K562 treated with DMSO at 1 percent for 48 hours (cell line): Measurements from ENCODE around the gene MSL1. TPM values are rescaled to one million over a fixed set of nuclear protein-coding genes. Genes with fewer than 3 reads are reported as not detected.

Source experiments
- total RNA-seq: library from RNA; unstranded; fragments of 300-600 nt; gene quantifications from 2 replicates; pipeline ENCODE4 v1.2.3, GENCODE V29; 2022; ENCODE audit warnings: low replicate concordance; ENCODE audit errors: extremely low read depth

Gene MSL1, protein sequence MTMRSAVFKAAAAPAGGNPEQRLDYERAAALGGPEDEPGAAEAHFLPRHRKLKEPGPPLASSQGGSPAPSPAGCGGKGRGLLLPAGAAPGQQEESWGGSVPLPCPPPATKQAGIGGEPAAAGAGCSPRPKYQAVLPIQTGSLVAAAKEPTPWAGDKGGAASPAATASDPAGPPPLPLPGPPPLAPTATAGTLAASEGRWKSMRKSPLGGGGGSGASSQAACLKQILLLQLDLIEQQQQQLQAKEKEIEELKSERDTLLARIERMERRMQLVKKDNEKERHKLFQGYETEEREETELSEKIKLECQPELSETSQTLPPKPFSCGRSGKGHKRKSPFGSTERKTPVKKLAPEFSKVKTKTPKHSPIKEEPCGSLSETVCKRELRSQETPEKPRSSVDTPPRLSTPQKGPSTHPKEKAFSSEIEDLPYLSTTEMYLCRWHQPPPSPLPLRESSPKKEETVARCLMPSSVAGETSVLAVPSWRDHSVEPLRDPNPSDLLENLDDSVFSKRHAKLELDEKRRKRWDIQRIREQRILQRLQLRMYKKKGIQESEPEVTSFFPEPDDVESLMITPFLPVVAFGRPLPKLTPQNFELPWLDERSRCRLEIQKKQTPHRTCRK
- not detected in 2 replicates for total RNA-seq

GRCh38 chr17:40121181-40122135 is at the start of gene MSL1:
Gene MSL1, plus strand, starts transcription at chr17:40121971. Its CDS starts 642 bp downstream, at chr17:40122613.

GRCh38 chr17:40100419-40100668 is 21.4 kb upstream of the MSL1 start, which contains the start of gene NR1D1:
Gene NR1D1, minus strand, starts transcription at chr17:40100589. Its CDS starts 495 bp downstream, at chr17:40100094.

DNA sequence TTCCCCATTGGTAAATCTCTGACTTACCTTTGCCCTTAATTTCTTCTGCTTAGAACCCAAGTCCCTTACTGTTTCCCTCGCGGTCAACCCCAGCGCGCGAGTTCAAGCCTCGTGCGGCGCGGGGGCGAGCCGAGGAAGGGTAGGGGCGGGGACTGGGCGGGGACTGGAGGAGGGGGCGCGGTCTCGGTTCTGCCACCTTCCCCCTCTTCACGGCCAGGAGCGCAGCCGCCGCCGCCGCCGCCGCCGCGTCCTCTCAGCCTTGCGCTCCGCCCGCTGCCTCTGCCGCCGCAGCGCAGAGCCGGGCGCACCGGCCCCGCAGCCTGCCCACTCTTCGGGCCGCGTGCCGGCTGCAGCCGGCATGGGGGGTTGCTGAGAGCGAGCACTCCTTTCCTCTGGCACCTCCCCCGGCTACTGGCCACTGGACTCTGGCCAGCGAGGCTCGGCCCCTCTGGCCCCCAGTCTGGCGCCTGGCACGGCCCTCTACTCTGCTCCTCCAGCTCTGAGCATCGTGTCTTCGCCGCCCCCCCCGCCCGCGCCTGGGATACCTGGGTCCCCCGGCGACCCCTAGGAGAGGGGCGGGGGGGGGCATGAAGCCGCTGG is 55.6 kb downstream of the MSL1 start, which contains the start of gene RAPGEFL1:
RAPGEFL1 (plus strand) TSS at position 196 of the 600 bp plus-strand sequence; CDS start at position 588, 392 bp downstream.

Other genes with a start within 250 kb of the MSL1 start
- gene GSDMB, start 203.3 kb upstream of the MSL1 start, total RNA-seq: not detected in 2 replicates
- gene ORMDL3, start 194.4 kb upstream of the MSL1 start, total RNA-seq: not detected in 2 replicates
- gene LRRC3C, start 194.2 kb upstream of the MSL1 start, total RNA-seq: not detected in 2 replicates
- not detected in 2 replicates for gene GSDMA, start 159.0 kb upstream of the MSL1 start, total RNA-seq
- gene PSMD3, start 141.2 kb upstream of the MSL1 start, total RNA-seq: not detected in 2 replicates
- not detected in 2 replicates for gene CSF3, start 106.5 kb upstream of the MSL1 start, total RNA-seq
- not detected in 2 replicates for gene MED24, start 67.6 kb upstream of the MSL1 start, total RNA-seq
- not detected in 2 replicates for gene THRA, start 59.0 kb upstream of the MSL1 start, total RNA-seq
- gene NR1D1, start 21.4 kb upstream of the MSL1 start, total RNA-seq: not detected in 2 replicates
- 202 TPM in 1 of 2 replicates, not detected in the other for gene CASC3, start 18.6 kb downstream of the MSL1 start, total RNA-seq
- not detected in 2 replicates for gene RAPGEFL1, start 55.5 kb downstream of the MSL1 start, total RNA-seq
- not detected in 2 replicates for gene WIPF2, start 97.3 kb downstream of the MSL1 start, total RNA-seq
- gene CDC6, start 165.9 kb downstream of the MSL1 start, total RNA-seq: not detected in 2 replicates
- gene RARA, start 187.2 kb downstream of the MSL1 start, total RNA-seq: not detected in 2 replicates
- gene GJD3, start 242.8 kb downstream of the MSL1 start, total RNA-seq: not detected in 2 replicates